Measurements from ENCODE around the gene DCDC1. TPM values are rescaled to one million over a fixed set of nuclear protein-coding genes. Genes with fewer than 3 reads are reported as not detected.

Gene DCDC1
- total RNA-seq, 1 experiment from 2014 or later: 1.5 TPM

- H3K9me2 ChIP-seq (ENCODE audit: insufficient read depth): no peaks in the 10 kb centered on the region
- no peak overlapping the region for H2AFZ ChIP-seq (ENCODE audit: low read depth, low read length, poor library complexity, severe bottlenecking)
- H3K27me3 ChIP-seq (ENCODE audit: insufficient read depth, low read length): no peaks in the 10 kb centered on the region
- ATAC-seq: no peak
- H3K36me3 ChIP-seq (ENCODE audit: control insufficient read depth in 1 of 2, insufficient read depth in 2 of 2, low read length in 2 of 2): no peaks in the 10 kb centered on the region
- H3K79me2 ChIP-seq (ENCODE audit: insufficient read depth, low read length): no peaks in the 10 kb centered on the region
- no peaks in the 10 kb centered on the region for H4K20me1 ChIP-seq (ENCODE audit: insufficient read depth)
- RAD21 ChIA-PET (ENCODE audit: low non-redundant PET in 1 of 2, low total read pairs in 2 of 2, uncharacterized antibody in 2 of 2, unreplicated experiment in 2 of 2): no interaction called here
- TF ChIP-seq EZH2 (IDR thresholded peaks at IDR 0.05) (no peak), REST (IDR thresholded peaks at IDR 0.05; ENCODE audit: low read depth) (no peak), ZFX (IDR thresholded peaks at IDR 0.05) (no peak), ZNF274 (IDR thresholded peaks at IDR 0.05; ENCODE audit: low read depth, low read length) (no peak), MAX (IDR thresholded peaks at IDR 0.05) (no peak), EGR1 (IDR thresholded peaks at IDR 0.05; ENCODE audit: low read depth) (no peak), POLR2A (IDR thresholded peaks at IDR 0.05; ENCODE audit: borderline replicate concordance, extremely low read depth, insufficient read depth, insufficient read length) (no peak), POLR2AphosphoS5 (IDR thresholded peaks at IDR 0.05; ENCODE audit: low read depth, low read length) (no peak), ELF1 (IDR thresholded peaks at IDR 0.05; ENCODE audit: borderline replicate concordance, low read depth) (no peak), SIN3A (IDR thresholded peaks at IDR 0.05; ENCODE audit: low read depth) (no peak), CEBPB (IDR thresholded peaks at IDR 0.05; ENCODE audit: low read depth) (no peak), ATF3 (IDR thresholded peaks at IDR 0.05) (no peak), YY1 (IDR thresholded peaks at IDR 0.05; ENCODE audit: extremely low read depth, insufficient replicate concordance, low read depth, low read length) (no peak), SP1 (IDR thresholded peaks at IDR 0.05; ENCODE audit: low read depth) (no peak), SRF (IDR thresholded peaks at IDR 0.05; ENCODE audit: low read depth) (no peak), FOSL1 (IDR thresholded peaks at IDR 0.05; ENCODE audit: low read depth) (no peak), RAD21 (IDR thresholded peaks at IDR 0.05; ENCODE audit: low read depth) (no peak), TCF7L2 (IDR thresholded peaks at IDR 0.05; ENCODE audit: borderline replicate concordance, extremely low read depth, insufficient read depth, insufficient read length) (no peak)
- no peak for DNase-seq (ENCODE audit: low read depth, low spot score)
- H3K4me3 ChIP-seq (replicated peaks in 1 of 2; ENCODE audit: low read depth in 1 of 2, low read length in 2 of 2): no peak overlapping the region
- H3K9me3 ChIP-seq (ENCODE audit: control insufficient read depth in 1 of 2, insufficient read depth in 1 of 2, low read depth in 1 of 2, low read length in 2 of 2): no peaks in the 10 kb centered on the region
- intact Hi-C loops (cut with micrococcal nuclease): no loop called here
- no peak overlapping the region for H3K27ac ChIP-seq (ENCODE audit: low read depth, low read length)
- no peak overlapping the region for H3K9ac ChIP-seq (ENCODE audit: low read length)
- POLR2A ChIA-PET: no interaction called here
- no TSS peak for BruUV-seq (replicated peaks)
- CTCF ChIA-PET: interaction anchor here (1.8 to 2.2 kb wide), 2 partner anchors 10 to 1059 kb away, joined by 4 to 13 read pairs; no protein-coding TSS in a partner anchor
- H3K4me1 ChIP-seq (ENCODE audit: control insufficient read depth in 1 of 2, insufficient read depth in 2 of 2, low read length in 2 of 2): no peaks in the 10 kb centered on the region
- H3K4me2 ChIP-seq (ENCODE audit: low read length): no peak overlapping the region
Observed at GRCh38 chr11:31117038-31117437, 252.5 kb downstream of the DCDC1 start.

Measured in HCT116 (cell line).